ENCODE measurements around the gene PRR22.
"Not testable (repeated sequence)": the region's sequence is repeated elsewhere in the genome, so short reads cannot be mapped to it uniquely, and the experiment has no call there.

PRR22 gene

DNA sequence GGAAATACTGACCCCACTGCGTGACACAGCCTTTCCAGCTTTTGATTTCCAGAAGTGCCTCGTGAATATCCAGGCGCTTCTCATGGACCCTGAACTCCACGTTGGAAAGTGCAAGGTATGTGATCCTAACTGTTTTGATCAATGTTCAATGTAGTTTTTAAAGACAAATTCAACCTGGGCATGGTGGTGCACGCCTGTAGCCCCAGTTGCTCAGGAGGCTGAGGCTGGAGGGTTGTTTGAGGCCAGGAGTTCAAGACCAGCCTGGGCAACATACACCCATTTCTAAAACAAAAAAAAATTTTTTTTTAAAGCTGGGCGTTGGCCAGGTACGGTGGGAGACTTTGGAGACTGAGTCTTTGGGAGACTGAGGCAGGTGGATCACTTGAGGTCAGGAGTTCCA is 32.8 kb downstream of the PRR22 start:
- no peak for DNase-seq (ENCODE audit: low read depth in 2 of 2)

DNA sequence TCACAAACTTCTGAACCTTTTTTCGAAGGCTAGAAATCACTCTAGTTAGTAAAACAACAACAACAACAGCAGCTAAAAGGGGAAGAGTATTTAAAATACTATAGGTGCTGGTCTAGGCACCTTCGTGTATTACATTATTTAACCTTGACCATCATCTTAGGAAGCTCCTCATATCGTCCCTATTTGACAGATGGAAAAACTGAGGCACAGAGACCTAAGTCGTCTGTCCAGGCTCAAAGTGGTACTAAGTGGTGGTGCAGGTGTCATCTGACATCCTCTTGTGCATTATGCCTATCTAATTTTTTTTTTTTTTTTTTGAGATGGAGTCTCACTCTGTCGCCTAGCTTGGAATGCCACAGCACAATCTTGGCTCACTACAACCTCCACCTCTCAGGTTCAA is 35.0 kb downstream of the PRR22 start:
- DNase-seq (ENCODE audit: low read depth in 2 of 2) = no peak

DNA sequence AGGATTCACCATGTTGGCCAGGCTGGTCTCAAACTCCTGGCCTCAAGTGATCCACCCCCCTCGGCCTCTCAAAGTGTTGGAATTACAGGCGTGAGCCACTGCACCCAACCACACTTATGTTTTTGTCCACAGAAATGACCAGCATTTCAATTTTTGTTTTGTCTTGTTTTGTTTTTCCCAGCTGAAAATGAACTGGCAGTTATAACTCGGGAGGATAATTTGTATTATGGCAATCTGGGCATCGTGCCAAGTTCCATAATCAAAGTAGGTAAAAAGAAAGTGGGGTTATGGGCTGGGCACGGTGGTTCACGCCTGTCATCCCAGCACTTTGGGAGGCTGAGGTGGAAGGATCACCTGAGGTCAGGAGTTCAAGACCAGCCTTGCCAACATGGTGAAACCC is 35.6 kb downstream of the PRR22 start:
- DNase-seq (ENCODE audit: low read depth in 2 of 2) = not testable (repeated sequence)

DNA sequence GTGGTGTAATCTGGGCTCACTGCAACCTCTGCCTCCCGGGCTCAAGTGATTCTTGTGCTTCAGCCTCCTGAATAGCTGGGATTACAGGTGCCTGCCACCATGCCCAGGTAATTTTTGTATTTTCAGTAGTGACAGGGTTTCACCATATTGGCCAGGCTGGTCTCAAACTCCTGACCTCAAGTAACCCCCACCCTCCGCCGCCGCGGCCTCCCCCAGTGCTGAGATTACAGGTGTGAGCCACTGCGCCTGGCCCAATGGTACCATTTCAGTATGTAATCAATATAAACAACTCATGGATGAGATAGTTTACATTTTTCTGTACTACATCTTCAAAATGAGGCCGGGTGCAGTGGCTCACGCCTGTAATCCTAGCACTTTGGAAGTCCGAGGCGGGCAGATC is 39.5 kb downstream of the PRR22 start:
- not testable (repeated sequence) for DNase-seq (ENCODE audit: low read depth in 2 of 2)

DNA sequence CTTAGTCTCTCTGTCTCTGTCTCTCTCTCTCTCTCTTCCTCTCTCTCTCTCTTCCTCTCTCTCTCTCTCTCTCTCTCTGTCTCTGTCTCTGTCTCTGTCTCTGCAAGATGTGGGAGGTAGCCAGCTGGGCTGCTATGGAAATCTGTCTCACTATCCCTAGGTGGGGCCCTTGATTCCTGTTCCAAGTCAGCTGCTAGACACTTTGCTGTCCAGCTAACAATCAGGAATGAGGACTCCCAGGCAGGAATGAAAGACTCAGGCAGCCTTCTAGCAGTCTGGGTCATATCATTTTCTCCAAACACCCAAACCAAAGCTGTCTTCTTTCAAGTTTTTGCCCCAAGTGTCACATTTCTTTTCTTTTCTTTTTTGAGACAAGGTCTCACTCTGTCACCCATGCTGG is 40.9 kb downstream of the PRR22 start:
- no peak for DNase-seq (ENCODE audit: low read depth in 2 of 2)

DNA sequence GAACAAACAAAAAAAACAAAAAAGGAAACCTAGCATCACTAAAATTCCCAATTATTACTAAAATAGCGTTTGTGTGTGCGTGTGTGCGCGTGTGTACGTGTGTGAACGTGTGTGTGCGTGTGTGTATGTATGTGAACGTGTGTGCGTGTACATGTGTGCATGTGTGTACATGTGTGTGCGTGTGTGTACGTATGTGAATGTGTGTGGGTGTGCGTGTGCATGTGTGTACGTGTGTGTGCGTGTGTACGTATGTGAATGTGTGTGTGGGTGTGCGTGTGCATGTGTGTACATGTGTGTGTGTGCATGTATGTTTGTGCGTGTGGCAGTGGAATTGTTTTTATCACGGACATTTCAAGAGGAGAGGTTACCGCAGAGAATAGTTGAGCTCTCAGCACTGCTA is 42.5 kb downstream of the PRR22 start:
- DNase-seq (ENCODE audit: low read depth in 2 of 2) = no peak

DNA sequence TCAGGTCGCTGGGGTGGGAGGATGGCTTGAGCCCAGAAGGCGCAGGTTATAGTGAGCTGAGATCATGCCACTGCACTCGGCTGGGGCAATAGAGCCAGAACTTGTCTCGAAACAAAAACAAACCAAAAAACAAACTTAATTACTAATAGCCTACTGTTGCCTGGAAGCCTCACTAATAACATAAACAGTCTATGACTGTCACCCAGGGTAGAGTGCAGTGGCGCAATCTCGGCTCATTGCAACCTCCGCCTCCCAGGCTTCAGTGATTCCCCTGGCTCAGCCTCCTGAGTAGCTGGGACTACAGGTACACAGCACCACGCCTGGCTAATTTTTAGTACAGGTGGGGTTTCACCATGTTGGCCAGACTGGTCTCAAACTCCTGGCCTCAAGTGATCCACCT is 46.1 kb downstream of the PRR22 start:
- no peak for DNase-seq (ENCODE audit: low read depth in 2 of 2)

DNA sequence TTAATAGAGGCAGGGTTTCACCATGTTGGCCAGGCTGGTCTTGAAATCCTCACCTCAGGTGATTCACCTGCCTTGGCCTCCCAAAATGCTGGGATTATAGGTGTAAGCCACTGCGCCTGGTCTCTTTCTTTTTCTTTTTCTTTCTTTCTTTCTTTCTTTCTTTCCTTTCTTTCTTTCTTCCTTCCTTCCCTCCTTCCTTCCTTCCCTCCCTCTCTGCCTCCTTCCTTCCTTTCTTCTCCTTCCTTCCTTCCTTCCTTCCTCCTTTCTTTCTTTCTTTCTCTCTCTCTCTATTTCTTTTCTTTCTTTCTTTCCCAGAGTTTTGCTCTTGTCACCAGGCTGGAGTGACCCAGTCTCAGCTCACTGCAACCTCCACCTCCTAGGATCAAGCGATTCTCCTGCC is 51.4 kb downstream of the PRR22 start:
- DNase-seq (ENCODE audit: low read depth in 2 of 2) = not testable (repeated sequence)
